Stimulated activated CD8-positive, alpha-beta memory T cell treated with anti-CD3 and anti-CD28 coated beads, Interleukin-15, amount 100 ng/mL, for 4 hours (primary cell): ENCODE measurements around the gene HPSE2.

Experiments used
- DNase-seq, 2 donors: peaks; one replicate each; pipeline ENCODE4 v3.0.0-alpha.2; 2020; ENCODE audit warnings: low read depth in 2 of 2

The HPSE2 gene

DNA sequence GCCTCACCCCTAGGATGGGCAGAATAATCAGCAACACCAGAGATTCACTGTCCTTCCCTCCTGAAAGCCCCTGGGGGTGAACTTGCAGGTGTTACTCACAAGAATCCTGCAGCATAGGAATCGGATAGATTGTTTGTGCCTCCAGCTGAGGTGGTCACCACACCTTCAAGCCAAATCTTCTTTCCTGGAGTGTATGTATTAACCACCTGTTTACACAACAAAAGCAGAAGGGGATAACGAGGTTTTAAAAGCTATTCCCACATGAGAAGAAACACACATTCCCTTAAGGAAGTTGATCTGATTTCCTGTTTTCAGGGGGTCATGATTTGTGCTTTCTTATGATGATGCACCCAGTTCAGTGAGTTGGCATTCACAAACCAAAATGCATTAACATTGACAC is 615.1 kb downstream of the HPSE2 start:
- DNase-seq, result no peak

GRCh38 chr10:98619446-98619845 is 616.2 kb downstream of the HPSE2 start:
- DNase-seq, result no peak

DNA sequence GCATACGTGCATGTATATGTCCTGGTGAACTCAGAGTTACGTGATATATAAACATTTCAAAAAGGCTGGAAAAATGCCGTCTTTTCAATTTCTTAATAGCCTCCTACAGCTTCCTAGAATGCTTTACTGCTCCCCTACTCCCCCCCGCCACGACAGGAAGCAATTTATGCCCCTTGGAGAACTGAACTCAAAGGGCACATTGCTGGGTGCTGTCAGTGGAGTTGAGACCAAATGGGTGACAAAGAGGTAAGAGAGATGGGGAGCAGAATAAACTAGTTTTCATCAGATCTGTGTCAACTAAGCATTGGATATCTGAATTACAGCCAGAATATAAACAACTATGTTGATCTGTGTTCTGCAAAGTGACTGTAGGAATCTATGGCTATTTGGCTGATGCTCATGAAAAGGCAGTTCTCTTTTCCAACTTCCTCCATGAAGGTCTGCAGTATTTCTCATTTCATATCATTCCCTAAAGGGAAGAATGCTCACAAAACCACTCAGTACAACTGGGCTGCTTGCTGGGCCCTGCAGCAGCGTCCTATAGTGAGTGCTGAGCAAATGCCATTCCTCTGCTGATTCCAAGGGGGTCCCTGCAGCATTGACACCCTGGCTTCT is 617.6 kb downstream of the HPSE2 start:
- no peak for DNase-seq

DNA sequence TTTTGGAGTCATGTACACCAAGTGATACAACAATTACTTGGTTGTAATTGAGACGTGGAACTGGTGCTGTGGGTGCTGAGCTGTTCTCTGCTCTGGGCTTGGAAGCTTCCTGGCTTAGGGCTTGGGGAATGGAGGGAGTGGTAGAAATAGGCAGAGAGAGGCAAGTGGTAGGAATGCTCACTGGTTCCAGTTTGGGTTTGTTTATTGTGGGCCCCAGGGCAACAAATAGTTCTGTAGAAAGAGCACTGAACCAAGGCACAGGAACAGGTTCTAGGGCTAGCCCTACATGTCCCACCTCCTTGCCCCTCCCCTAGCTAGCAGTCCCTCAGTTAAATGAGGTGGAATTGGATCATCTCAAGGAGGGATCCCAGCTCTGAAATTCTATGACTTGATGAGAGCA is 622.2 kb downstream of the HPSE2 start:
- DNase-seq, result no peak

- no peak for DNase-seq
These were observed 624.2 kb downstream of the HPSE2 start for GRCh38 chr10:98611436-98611835.

DNA sequence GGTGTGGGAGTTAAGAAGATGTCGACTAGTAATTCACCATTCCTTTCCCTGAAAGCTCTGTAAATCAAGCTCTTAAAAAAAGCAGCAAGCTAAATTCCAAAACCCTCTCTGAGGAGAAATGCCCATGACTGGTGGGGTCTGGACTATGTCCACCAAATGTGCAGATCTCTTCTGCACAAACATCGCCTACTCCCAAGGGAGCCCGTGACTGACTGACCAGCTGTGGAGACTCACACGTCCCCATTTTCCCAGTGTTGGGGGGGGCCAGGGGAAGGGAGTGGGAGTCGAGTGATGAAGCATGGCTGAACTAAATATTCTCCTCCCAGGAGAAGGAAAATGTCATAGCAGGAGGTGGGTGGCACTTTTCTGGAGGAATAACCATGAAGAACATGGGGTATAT is 624.8 kb downstream of the HPSE2 start:
- no peak for DNase-seq

- DNase-seq, result no peak
These were observed 625.4 kb downstream of the HPSE2 start for GRCh38 chr10:98610301-98610700.

- no peak for DNase-seq
These were observed 626.4 kb downstream of the HPSE2 start for GRCh38 chr10:98609265-98609664.

DNA sequence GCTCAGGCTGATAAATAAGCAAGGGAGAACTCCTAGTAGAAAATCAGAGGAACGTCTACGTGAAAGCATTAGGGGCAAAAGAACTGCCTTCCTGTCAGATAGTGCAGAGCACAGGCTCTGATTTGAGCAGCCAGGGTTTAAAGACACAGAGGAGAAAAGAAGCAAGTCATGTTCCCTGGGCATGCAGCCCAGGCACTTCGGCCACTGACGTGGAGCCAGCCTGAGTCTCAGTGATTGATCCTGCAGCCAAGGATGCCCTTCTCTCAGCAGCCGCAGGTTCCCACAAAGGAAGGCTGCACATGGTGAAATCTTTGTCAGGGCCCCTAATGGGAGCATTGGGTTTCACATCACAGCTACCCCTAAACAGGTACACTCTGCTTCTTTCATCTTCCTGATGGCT is 627.2 kb downstream of the HPSE2 start:
- DNase-seq, result no peak

DNA sequence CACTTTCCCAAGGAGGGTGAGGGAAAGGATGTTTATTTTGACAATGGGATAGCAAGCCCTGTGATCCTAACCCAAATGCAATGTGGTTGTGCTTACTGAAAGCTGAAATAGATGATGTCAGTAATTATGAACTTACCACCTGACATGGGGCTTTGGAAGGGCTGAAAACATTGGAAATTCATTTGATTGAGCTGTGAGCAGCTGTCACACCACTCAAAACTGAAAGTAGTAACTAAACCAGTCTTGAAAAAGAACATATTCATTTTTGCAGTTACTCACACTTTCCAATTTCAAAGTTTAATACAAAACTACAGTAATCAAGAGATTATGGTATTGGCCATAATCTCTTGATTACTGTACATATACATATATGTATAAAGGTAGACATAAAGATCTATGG is 633.4 kb downstream of the HPSE2 start:
- DNase-seq, result no peak

DNA sequence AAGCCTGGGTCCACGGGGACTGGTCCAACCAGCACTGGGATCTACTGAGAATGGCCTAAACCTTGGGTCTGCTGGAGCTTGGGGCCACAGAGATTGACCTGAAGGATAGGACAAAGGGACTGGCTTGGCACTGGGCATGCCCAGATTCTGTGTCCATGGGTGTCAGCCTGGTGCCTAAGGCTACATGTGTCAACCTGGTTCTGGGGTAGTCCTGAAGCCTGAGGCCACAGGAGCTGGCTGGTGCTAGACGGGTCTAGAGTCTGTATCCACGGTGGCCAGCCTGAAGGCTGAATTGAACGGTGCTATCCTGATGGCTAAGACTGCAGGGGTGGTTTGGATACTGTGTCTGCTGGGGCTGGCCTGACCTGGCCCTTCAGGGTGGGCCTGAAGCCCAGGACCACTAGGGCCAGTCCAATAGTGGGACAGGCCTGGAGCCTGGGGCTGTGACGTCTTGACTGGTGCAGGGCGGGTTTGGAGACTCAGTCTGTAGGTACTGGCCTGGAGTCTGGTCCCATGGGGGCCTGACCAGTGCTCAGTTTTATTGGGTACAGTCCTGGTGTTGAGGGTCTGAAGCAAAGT is 636.5 kb downstream of the HPSE2 start:
- no peak for DNase-seq

- DNase-seq, result no peak
These were observed 639.2 kb downstream of the HPSE2 start for GRCh38 chr10:98596404-98596803.

GRCh38 chr10:98589691-98590090 is 646.0 kb downstream of the HPSE2 start:
- DNase-seq, result no peak

DNA sequence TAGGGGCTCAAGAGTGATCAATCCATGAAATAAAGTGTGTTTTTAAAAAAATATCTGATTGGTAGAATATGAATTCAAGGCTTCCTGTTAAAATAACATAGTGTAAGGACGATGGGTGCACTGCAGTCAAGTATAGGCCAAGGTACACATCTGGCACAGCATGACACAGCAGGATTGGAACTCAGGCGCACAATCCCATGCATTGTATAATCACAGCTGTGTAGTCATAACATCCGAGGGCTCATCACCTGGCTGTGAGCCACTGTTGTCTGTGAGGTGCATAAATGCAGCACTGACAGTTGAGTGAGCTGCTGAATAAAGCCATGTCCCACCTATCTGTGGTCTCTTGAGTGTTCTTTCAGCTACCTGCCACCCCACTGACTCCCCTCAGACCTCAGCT is 646.6 kb downstream of the HPSE2 start:
- no peak for DNase-seq

GRCh38 chr10:98587156-98587837 is 648.4 kb downstream of the HPSE2 start:
- DNase-seq, result no peak

DNA sequence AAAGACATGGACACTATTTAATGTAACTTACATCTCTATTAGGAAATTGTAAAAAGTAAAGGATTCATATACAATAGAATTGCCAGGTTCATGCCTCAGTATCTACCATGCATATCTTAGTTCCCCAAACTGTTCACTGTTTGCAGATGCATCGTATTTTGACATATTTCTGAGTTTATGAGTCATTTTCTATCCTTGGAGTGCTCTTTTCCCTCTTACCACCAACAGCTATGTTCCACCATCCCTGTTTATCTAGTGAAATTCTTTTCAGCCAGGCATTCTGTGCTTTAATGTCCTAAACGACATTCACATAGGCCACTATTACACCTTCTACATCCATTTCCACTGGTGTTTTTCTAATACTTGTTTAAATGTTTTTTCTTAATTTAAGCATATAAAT is 649.6 kb downstream of the HPSE2 start:
- no peak for DNase-seq

- no peak for DNase-seq
These were observed 653.3 kb downstream of the HPSE2 start for GRCh38 chr10:98582363-98582762.

- DNase-seq, result no peak
These were observed 658.1 kb downstream of the HPSE2 start for GRCh38 chr10:98577578-98577977.

- DNase-seq, result no peak
These were observed 658.5 kb downstream of the HPSE2 start for GRCh38 chr10:98577168-98577567.

DNA sequence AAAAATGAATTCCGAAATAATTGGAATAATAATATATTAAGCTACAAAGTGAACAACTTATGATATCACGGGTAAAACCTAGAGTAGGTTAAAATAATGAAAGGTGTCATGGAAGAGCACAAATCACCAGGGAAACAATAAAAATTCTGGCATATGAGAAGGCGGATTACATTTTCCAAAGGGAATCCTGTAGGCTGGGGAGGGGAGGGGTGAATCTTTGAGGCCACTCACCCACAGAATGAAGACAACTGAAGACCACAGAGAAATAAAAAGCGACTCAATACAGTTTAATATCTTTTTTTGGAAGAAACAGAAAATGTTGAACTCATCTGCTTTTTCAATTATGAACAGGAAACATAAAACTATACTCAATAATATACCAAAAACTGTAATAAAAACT is 659.6 kb downstream of the HPSE2 start:
- no peak for DNase-seq

- DNase-seq, result no peak
These were observed 663.1 kb downstream of the HPSE2 start for GRCh38 chr10:98572594-98572993.

DNA sequence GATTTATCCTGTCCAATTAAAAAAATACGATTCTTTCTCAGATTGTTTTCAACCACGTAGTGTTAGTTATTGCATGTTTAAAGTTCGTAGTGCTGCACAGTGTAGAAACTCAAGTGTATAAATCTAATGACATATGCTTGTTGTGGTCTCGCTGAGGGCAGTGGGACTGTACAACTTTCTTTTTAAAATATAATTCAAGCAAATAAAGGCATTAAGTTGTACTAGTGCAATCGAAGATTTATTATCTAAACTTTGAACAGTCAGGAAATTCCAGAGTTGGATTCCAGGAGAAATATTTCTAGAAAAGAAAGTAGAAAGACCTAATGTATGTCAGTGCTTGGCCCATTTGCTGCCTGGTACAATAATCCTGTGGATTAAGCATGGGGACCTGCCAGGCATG is 664.8 kb downstream of the HPSE2 start:
- no peak for DNase-seq

GRCh38 chr10:98569853-98570252 is 665.8 kb downstream of the HPSE2 start:
- no peak for DNase-seq

- no peak for DNase-seq
These were observed 667.1 kb downstream of the HPSE2 start for GRCh38 chr10:98568551-98568950.
